PC-3 (cell line): ENCODE data around the gene ATP2B2.

Experiments used
- CTCF ChIP-seq: fragments of 300-600 bp; sonication (generic); conservative IDR thresholded peaks from 2 replicates; pipeline ENCODE4 v1.5.1; 2017; ENCODE audit warnings: antibody characterized with exemption, low read depth, mild to moderate bottlenecking, low read length
- EZH2 ChIP-seq: fragments of 300-600 bp; sonication (generic); IDR thresholded peaks from one replicate; pipeline ENCODE4 v1.6.1; 2017; ENCODE audit warnings: antibody characterized with exemption, mild to moderate bottlenecking, low read length; ENCODE audit not compliant: unreplicated experiment

GRCh38 chr3:10358309-10358980 lies 146.9 kb downstream of the ATP2B2 start:
- no peak for TF ChIP-seq EZH2
- TF ChIP-seq CTCF, result no peak
